ENCODE data around the gene IGSF9. TPM values are rescaled to one million over a fixed set of nuclear protein-coding genes. Genes with fewer than 3 reads are reported as not detected.

The IGSF9 gene
- total and polyA plus RNA-seq, 2 of the 13 experiments (the other 11 are each of a cell fraction or from before 2014, with no cell fraction given) = 0.03 TPM; not detected in 1

DNA sequence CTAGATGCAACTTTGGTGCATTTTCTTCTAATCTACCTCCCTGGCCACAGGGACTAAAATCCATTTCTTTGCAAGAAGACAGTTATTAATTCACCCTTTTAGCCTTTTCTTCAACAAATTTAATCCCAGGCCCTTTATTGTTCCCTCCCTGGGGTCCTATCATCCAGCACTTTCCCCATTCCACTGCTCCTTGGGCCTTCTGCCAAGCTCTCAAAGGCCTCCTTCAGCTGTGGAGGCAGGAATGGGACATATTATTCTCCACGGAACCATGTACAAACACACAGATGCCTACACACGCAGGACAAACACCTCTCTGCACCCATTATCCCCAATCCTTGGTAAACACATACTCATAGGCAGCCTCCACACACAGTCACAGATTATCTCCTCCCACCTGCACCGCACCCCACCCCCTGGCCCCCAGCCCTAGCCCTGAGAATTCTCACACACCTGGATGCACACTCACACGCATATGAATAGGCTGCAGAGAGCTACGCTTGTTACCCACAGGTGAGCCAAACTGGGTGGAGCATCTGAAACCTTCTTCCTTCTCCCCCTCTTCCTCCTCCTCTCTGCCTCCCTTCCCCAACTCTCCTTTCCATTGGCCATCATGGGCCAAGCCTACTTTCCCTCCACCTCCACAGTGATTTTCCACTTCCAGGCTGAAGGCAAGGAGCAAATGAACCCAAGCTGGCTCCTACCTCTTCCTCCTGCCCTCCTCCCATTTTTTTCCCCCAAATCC, 31.8 kb downstream of the IGSF9 start:
- no peak overlapping the region for H3K4me3 ChIP-seq (replicated peaks in 1 of 3; ENCODE audit: insufficient read depth in 1 of 3, low read depth in 2 of 3, low read length in 3 of 3)
- H3K36me3 ChIP-seq (replicated peaks in 1 of 2; ENCODE audit: control insufficient read depth in 1 of 2, insufficient read depth in 2 of 2, low read length in 2 of 2) = no peaks in the 10 kb centered on the region
- H4K20me1 ChIP-seq (ENCODE audit: insufficient read depth, low read length) = no peaks in the 10 kb centered on the region
- H3K4me2 ChIP-seq (ENCODE audit: low read depth, low read length) = no peak overlapping the region
- no peak overlapping the region for H2AFZ ChIP-seq (ENCODE audit: low read length)
- no peak overlapping the region for H3K27ac ChIP-seq (ENCODE audit: extremely low read length, insufficient read depth, low read length)
- BruUV-seq (replicated peaks) = no TSS peak
- in situ Hi-C loops (cut with HindIII; ENCODE audit: extremely low pct_ligation_motif_present, low pct_unique_long_range_greater_than_20kb) (no loop called here), intact Hi-C loops (cut with micrococcal nuclease; ENCODE audit: unreplicated experiment) (no loop called here)
- DNase-seq (ENCODE audit: low spot score) (no peak), FAIRE-seq (no peak), ATAC-seq (no peak)
- POLR2A ChIA-PET = interaction anchor here (1.8 kb wide), 1 partner anchor 10 kb away, joined by 4 read pairs; no protein-coding TSS in a partner anchor
- WGBS (ENCODE audit: low lambda C conversion rate) = 27% methylated on average over 5 of the region's 5 CpGs
- no peaks in the 10 kb centered on the region for H3K79me2 ChIP-seq (ENCODE audit: insufficient read depth, low read length)
- no peak overlapping the region for H3K9ac ChIP-seq (ENCODE audit: insufficient read depth, low read depth, low read length)
- H3K27me3 ChIP-seq (ENCODE audit: control insufficient read depth in 1 of 2, insufficient read depth in 2 of 2, low read length in 2 of 2) = no peaks in the 10 kb centered on the region; a peak in 1 of 5 replicates
- H3K9me3 ChIP-seq (ENCODE audit: low read length) = no peaks in the 10 kb centered on the region
- CTCF ChIA-PET (ENCODE audit: low intra/inter-chr PET ratio, low total read pairs) = no interaction called here
- peaks cover 13% of the 10 kb centered on the region for H3K4me1 ChIP-seq (ENCODE audit: insufficient read depth, low read length)
- TF ChIP-seq, protein P1, sequence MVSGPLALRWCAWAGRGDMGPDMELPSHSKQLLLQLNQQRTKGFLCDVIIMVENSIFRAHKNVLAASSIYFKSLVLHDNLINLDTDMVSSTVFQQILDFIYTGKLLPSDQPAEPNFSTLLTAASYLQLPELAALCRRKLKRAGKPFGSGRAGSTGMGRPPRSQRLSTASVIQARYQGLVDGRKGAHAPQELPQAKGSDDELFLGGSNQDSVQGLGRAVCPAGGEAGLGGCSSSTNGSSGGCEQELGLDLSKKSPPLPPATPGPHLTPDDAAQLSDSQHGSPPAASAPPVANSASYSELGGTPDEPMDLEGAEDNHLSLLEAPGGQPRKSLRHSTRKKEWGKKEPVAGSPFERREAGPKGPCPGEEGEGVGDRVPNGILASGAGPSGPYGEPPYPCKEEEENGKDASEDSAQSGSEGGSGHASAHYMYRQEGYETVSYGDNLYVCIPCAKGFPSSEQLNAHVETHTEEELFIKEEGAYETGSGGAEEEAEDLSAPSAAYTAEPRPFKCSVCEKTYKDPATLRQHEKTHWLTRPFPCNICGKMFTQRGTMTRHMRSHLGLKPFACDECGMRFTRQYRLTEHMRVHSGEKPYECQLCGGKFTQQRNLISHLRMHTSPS (CRISPR knock-in tag; IDR thresholded peaks at IDR 0.05; ENCODE audit: low read depth) = no peak
- TF ChIP-seq, protein P2, sequence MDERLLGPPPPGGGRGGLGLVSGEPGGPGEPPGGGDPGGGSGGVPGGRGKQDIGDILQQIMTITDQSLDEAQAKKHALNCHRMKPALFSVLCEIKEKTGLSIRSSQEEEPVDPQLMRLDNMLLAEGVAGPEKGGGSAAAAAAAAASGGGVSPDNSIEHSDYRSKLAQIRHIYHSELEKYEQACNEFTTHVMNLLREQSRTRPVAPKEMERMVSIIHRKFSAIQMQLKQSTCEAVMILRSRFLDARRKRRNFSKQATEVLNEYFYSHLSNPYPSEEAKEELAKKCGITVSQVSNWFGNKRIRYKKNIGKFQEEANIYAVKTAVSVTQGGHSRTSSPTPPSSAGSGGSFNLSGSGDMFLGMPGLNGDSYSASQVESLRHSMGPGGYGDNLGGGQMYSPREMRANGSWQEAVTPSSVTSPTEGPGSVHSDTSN (CRISPR knock-in tag; IDR thresholded peaks at IDR 0.05) = no peak
- TF ChIP-seq, protein P3, sequence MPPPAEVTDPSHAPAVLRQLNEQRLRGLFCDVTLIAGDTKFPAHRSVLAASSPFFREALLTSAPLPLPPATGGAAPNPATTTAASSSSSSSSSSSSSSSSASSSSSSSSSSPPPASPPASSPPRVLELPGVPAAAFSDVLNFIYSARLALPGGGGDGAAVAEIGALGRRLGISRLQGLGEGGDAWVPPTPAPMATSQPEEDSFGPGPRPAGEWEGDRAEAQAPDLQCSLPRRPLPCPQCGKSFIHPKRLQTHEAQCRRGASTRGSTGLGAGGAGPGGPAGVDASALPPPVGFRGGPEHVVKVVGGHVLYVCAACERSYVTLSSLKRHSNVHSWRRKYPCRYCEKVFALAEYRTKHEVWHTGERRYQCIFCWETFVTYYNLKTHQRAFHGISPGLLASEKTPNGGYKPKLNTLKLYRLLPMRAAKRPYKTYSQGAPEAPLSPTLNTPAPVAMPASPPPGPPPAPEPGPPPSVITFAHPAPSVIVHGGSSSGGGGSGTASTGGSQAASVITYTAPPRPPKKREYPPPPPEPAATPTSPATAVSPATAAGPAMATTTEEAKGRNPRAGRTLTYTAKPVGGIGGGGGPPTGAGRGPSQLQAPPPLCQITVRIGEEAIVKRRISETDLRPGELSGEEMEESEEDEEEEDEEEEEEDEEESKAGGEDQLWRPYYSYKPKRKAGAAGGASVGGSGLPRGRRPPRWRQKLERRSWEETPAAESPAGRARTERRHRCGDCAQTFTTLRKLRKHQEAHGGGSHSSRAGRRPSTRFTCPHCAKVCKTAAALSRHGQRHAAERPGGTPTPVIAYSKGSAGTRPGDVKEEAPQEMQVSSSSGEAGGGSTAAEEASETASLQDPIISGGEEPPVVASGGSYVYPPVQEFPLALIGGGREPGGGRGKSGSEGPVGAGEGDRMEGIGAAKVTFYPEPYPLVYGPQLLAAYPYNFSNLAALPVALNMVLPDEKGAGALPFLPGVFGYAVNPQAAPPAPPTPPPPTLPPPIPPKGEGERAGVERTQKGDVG (CRISPR knock-in tag; IDR thresholded peaks at IDR 0.05; ENCODE audit: borderline replicate concordance) = no peak
- no peak for TF ChIP-seq ZNF136 (CRISPR knock-in tag; IDR thresholded peaks at IDR 0.05; ENCODE audit: low read depth)
- TF ChIP-seq MED1 (CRISPR knock-in tag; IDR thresholded peaks at IDR 0.05) = no peak
- TF ChIP-seq ZNF720 (CRISPR knock-in tag; IDR thresholded peaks at IDR 0.05) = no peak
- TF ChIP-seq SUZ12 (IDR thresholded peaks at IDR 0.05; ENCODE audit: low read depth, low read length) = no peak
- TF ChIP-seq, protein P4, sequence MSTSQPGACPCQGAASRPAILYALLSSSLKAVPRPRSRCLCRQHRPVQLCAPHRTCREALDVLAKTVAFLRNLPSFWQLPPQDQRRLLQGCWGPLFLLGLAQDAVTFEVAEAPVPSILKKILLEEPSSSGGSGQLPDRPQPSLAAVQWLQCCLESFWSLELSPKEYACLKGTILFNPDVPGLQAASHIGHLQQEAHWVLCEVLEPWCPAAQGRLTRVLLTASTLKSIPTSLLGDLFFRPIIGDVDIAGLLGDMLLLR (CRISPR knock-in tag; IDR thresholded peaks at IDR 0.05) = no peak
- no peak for TF ChIP-seq RAD21 (CRISPR knock-in tag; IDR thresholded peaks at IDR 0.05)
- TF ChIP-seq AKAP8 (CRISPR knock-in tag; IDR thresholded peaks at IDR 0.05) = no peak
- TF ChIP-seq DMAP1 (CRISPR knock-in tag; IDR thresholded peaks at IDR 0.05) = no peak
- no peak for TF ChIP-seq KDM6A (CRISPR knock-in tag; IDR thresholded peaks at IDR 0.05; ENCODE audit: low read depth)
- TF ChIP-seq PHF5A (CRISPR knock-in tag; IDR thresholded peaks at IDR 0.05; ENCODE audit: low read depth, unreplicated experiment) = no peak
- TF ChIP-seq HNRNPLL (IDR thresholded peaks at IDR 0.05; ENCODE audit: low read depth, low read length, poor library complexity, severe bottlenecking) = no peak
- TF ChIP-seq, protein P5, sequence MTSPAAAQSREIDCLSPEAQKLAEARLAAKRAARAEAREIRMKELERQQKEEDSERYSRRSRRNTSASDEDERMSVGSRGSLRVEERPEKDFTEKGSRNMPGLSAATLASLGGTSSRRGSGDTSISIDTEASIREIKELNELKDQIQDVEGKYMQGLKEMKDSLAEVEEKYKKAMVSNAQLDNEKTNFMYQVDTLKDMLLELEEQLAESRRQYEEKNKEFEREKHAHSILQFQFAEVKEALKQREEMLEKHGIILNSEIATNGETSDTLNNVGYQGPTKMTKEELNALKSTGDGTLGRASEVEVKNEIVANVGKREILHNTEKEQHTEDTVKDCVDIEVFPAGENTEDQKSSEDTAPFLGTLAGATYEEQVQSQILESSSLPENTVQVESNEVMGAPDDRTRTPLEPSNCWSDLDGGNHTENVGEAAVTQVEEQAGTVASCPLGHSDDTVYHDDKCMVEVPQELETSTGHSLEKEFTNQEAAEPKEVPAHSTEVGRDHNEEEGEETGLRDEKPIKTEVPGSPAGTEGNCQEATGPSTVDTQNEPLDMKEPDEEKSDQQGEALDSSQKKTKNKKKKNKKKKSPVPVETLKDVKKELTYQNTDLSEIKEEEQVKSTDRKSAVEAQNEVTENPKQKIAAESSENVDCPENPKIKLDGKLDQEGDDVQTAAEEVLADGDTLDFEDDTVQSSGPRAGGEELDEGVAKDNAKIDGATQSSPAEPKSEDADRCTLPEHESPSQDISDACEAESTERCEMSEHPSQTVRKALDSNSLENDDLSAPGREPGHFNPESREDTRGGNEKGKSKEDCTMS (CRISPR knock-in tag; conservative IDR thresholded peaks at IDR 0.05) = no peak
- TF ChIP-seq MED13 (CRISPR knock-in tag; IDR thresholded peaks at IDR 0.05) = no peak
